Fibroblast of skin of scalp (primary cell): Measurements from ENCODE around the gene ADD1.

Experiments
- DNase-seq: peaks from one replicate; pipeline ENCODE4 v3.0.0-alpha.2; 2013

ADD1 gene

GRCh38 chr4:2835978-2836377 is 7.7 kb upstream of the ADD1 start:
- no peak for DNase-seq

- DNase-seq, result no peak
These were observed 7.2 kb upstream of the ADD1 start for GRCh38 chr4:2836391-2836859.

- DNase-seq, result no peak
These were observed 6.3 kb upstream of the ADD1 start for GRCh38 chr4:2837110-2837903.

- peak; percentile 63 for DNase-seq
These were observed 5.6 kb upstream of the ADD1 start for GRCh38 chr4:2837904-2838496.

- no peak for DNase-seq
These were observed 4.6 kb upstream of the ADD1 start for GRCh38 chr4:2839060-2839459.

- DNase-seq, result no peak
These were observed 869 bp upstream of the ADD1 start for GRCh38 chr4:2842687-2843262.

GRCh38 chr4:2843941-2844584 is 419 bp downstream of the ADD1 start:
- DNase-seq, result no peak

- no peak for DNase-seq
These were observed 2.5 kb downstream of the ADD1 start for GRCh38 chr4:2846172-2846571.

GRCh38 chr4:2847302-2847871 is 3.7 kb downstream of the ADD1 start:
- DNase-seq, result no peak

GRCh38 chr4:2848449-2848848 is 4.8 kb downstream of the ADD1 start:
- DNase-seq, result no peak

- peak; percentile 32 for DNase-seq
These were observed 5.9 kb downstream of the ADD1 start for GRCh38 chr4:2849267-2850152.

GRCh38 chr4:2850966-2851798 is 7.5 kb downstream of the ADD1 start:
- DNase-seq, result no peak

- DNase-seq, result no peak
These were observed 8.9 kb downstream of the ADD1 start for GRCh38 chr4:2852481-2852921.

GRCh38 chr4:2855584-2855983 is 11.9 kb downstream of the ADD1 start:
- no peak for DNase-seq

GRCh38 chr4:2856266-2856665 is 12.6 kb downstream of the ADD1 start:
- no peak for DNase-seq

GRCh38 chr4:2857349-2857927 is 13.8 kb downstream of the ADD1 start:
- DNase-seq, result no peak

- DNase-seq, result no peak
These were observed 15.0 kb downstream of the ADD1 start for GRCh38 chr4:2858451-2859217.

- DNase-seq, result no peak
These were observed 15.9 kb downstream of the ADD1 start for GRCh38 chr4:2859514-2859913.
